ENCODE data around the gene SLC4A2.
"Not testable (repeated sequence)": the region's sequence is repeated elsewhere in the genome, so short reads cannot be mapped to it uniquely, and the experiment has no call there.

Gene SLC4A2

GRCh38 chr7:151017953-151018420, 41.4 kb upstream of the SLC4A2 start:
- TF ChIP-seq SUZ12 (IDR thresholded peaks at IDR 0.05; ENCODE audit: extremely low read depth, insufficient read depth, insufficient read length) (no peak), YY1 (IDR thresholded peaks at IDR 0.05; ENCODE audit: insufficient read depth, insufficient read length) (no peak), ZNF274 (IDR thresholded peaks at IDR 0.05; ENCODE audit: low read depth, low read length) (no peak)
- H3K4me1 ChIP-seq (ENCODE audit: insufficient read depth, insufficient read length), result peaks cover 28% of the 10 kb centered on the region
- peak overlapping the region; percentile 82 for H3K9ac ChIP-seq (ENCODE audit: insufficient read length, low read depth)
- peaks cover 12% of the 10 kb centered on the region for H3K36me3 ChIP-seq (ENCODE audit: insufficient read depth, insufficient read length, low read length)
- peak overlapping the region; percentile 44 for H3K4me3 ChIP-seq (ENCODE audit: insufficient read length, low read depth)
- peak; percentile 76 for DNase-seq (ENCODE audit: low read depth, low spot score)
- H3K27me3 ChIP-seq (ENCODE audit: insufficient read depth, insufficient read length), result peaks cover 3% of the 10 kb centered on the region
- no peaks in the 10 kb centered on the region for H3K9me3 ChIP-seq (ENCODE audit: insufficient read depth, low read length)

GRCh38 chr7:151018421-151019129, 40.8 kb upstream of the SLC4A2 start:
- no peak for DNase-seq (ENCODE audit: low read depth, low spot score)
- Histone ChIP-seq H3K4me3 (ENCODE audit: insufficient read length, low read depth) (peak overlapping the region; percentile 0), H3K9me3 (ENCODE audit: insufficient read depth, low read length) (no peaks in the 10 kb centered on the region), H3K36me3 (ENCODE audit: insufficient read depth, insufficient read length, low read length) (peaks cover 12% of the 10 kb centered on the region), H3K27me3 (ENCODE audit: insufficient read depth, insufficient read length) (peaks cover 3% of the 10 kb centered on the region), H3K9ac (ENCODE audit: insufficient read length, low read depth) (peak overlapping the region; percentile 32), H3K4me1 (ENCODE audit: insufficient read depth, insufficient read length) (peaks cover 31% of the 10 kb centered on the region)
- TF ChIP-seq ZNF274 (IDR thresholded peaks at IDR 0.05; ENCODE audit: low read depth, low read length), result no peak
- no peak for TF ChIP-seq SUZ12 (IDR thresholded peaks at IDR 0.05; ENCODE audit: extremely low read depth, insufficient read depth, insufficient read length)
- no peak for TF ChIP-seq YY1 (IDR thresholded peaks at IDR 0.05; ENCODE audit: insufficient read depth, insufficient read length)

GRCh38 chr7:151019130-151019447, 40.3 kb upstream of the SLC4A2 start:
- Histone ChIP-seq H3K36me3 (ENCODE audit: insufficient read depth, insufficient read length, low read length) (peaks cover 9% of the 10 kb centered on the region), H3K9me3 (ENCODE audit: insufficient read depth, low read length) (no peaks in the 10 kb centered on the region), H3K27me3 (ENCODE audit: insufficient read depth, insufficient read length) (peaks cover 3% of the 10 kb centered on the region), H3K9ac (ENCODE audit: insufficient read length, low read depth) (peak overlapping the region; percentile 42), H3K4me1 (ENCODE audit: insufficient read depth, insufficient read length) (peaks cover 32% of the 10 kb centered on the region), H3K4me3 (ENCODE audit: insufficient read length, low read depth) (no peak overlapping the region)
- TF ChIP-seq YY1 (IDR thresholded peaks at IDR 0.05; ENCODE audit: insufficient read depth, insufficient read length) (no peak), ZNF274 (IDR thresholded peaks at IDR 0.05; ENCODE audit: low read depth, low read length) (no peak), SUZ12 (IDR thresholded peaks at IDR 0.05; ENCODE audit: extremely low read depth, insufficient read depth, insufficient read length) (no peak)
- DNase-seq (ENCODE audit: low read depth, low spot score), result no peak

- peaks cover 2% of the 10 kb centered on the region for H3K36me3 ChIP-seq (ENCODE audit: insufficient read depth, insufficient read length, low read length)
- TF ChIP-seq SUZ12 (IDR thresholded peaks at IDR 0.05; ENCODE audit: extremely low read depth, insufficient read depth, insufficient read length) (no peak), ZNF274 (IDR thresholded peaks at IDR 0.05; ENCODE audit: low read depth, low read length) (no peak), YY1 (IDR thresholded peaks at IDR 0.05; ENCODE audit: insufficient read depth, insufficient read length) (no peak)
- H3K4me3 ChIP-seq (ENCODE audit: insufficient read length, low read depth), result no peak overlapping the region
- H3K4me1 ChIP-seq (ENCODE audit: insufficient read depth, insufficient read length), result peaks cover 34% of the 10 kb centered on the region
- H3K27me3 ChIP-seq (ENCODE audit: insufficient read depth, insufficient read length), result peaks cover 3% of the 10 kb centered on the region
- H3K9me3 ChIP-seq (ENCODE audit: insufficient read depth, low read length), result no peaks in the 10 kb centered on the region
- no peak for DNase-seq (ENCODE audit: low read depth, low spot score)
- H3K9ac ChIP-seq (ENCODE audit: insufficient read length, low read depth), result peak overlapping the region; percentile 29
These were observed 39.2 kb upstream of the SLC4A2 start for GRCh38 chr7:151020231-151020630.

GRCh38 chr7:151023232-151023631, 36.2 kb upstream of the SLC4A2 start:
- Histone ChIP-seq H3K9ac (ENCODE audit: insufficient read length, low read depth) (no peak overlapping the region), H3K4me3 (ENCODE audit: insufficient read length, low read depth) (no peak overlapping the region), H3K27me3 (ENCODE audit: insufficient read depth, insufficient read length) (no peaks in the 10 kb centered on the region), H3K9me3 (ENCODE audit: insufficient read depth, low read length) (no peaks in the 10 kb centered on the region), H3K4me1 (ENCODE audit: insufficient read depth, insufficient read length) (peaks cover 30% of the 10 kb centered on the region), H3K36me3 (ENCODE audit: insufficient read depth, insufficient read length, low read length) (no peaks in the 10 kb centered on the region)
- no peak for DNase-seq (ENCODE audit: low read depth, low spot score)
- TF ChIP-seq SUZ12 (IDR thresholded peaks at IDR 0.05; ENCODE audit: extremely low read depth, insufficient read depth, insufficient read length), result no peak
- TF ChIP-seq ZNF274 (IDR thresholded peaks at IDR 0.05; ENCODE audit: low read depth, low read length), result no peak
- no peak for TF ChIP-seq YY1 (IDR thresholded peaks at IDR 0.05; ENCODE audit: insufficient read depth, insufficient read length)

GRCh38 chr7:151024435-151025056, 34.8 kb upstream of the SLC4A2 start, which contains the start of gene ATG9B:
TSS of gene ATG9B (minus strand) at chr7:151024494. CDS start at chr7:151024423, 71 bp downstream.
- H3K9me3 ChIP-seq (ENCODE audit: insufficient read depth, low read length), result no peaks in the 10 kb centered on the region
- no peak within 1 kb of the TSS for H3K9ac ChIP-seq (ENCODE audit: insufficient read length, low read depth)
- H3K27me3 ChIP-seq (ENCODE audit: insufficient read depth, insufficient read length), result no peaks in the 10 kb centered on the region
- TF ChIP-seq YY1 (IDR thresholded peaks at IDR 0.05; ENCODE audit: insufficient read depth, insufficient read length), result no peak
- TF ChIP-seq SUZ12 (IDR thresholded peaks at IDR 0.05; ENCODE audit: extremely low read depth, insufficient read depth, insufficient read length), result no peak
- no peak within 1 kb of the TSS for H3K4me3 ChIP-seq (ENCODE audit: insufficient read length, low read depth)
- peaks cover 2% of the 10 kb centered on the region for H3K36me3 ChIP-seq (ENCODE audit: insufficient read depth, insufficient read length, low read length)
- H3K4me1 ChIP-seq (ENCODE audit: insufficient read depth, insufficient read length), result peaks cover 23% of the 10 kb centered on the region
- no peak for DNase-seq (ENCODE audit: low read depth, low spot score)

GRCh38 chr7:151025924-151026671, 33.3 kb upstream of the SLC4A2 start:
- Histone ChIP-seq H3K9me3 (ENCODE audit: insufficient read depth, low read length) (no peaks in the 10 kb centered on the region), H3K36me3 (ENCODE audit: insufficient read depth, insufficient read length, low read length) (peaks cover 6% of the 10 kb centered on the region), H3K9ac (ENCODE audit: insufficient read length, low read depth) (peak overlapping the region; percentile 23), H3K27me3 (ENCODE audit: insufficient read depth, insufficient read length) (no peaks in the 10 kb centered on the region), H3K4me3 (ENCODE audit: insufficient read length, low read depth) (no peak overlapping the region), H3K4me1 (ENCODE audit: insufficient read depth, insufficient read length) (peaks cover 16% of the 10 kb centered on the region)
- TF ChIP-seq SUZ12 (IDR thresholded peaks at IDR 0.05; ENCODE audit: extremely low read depth, insufficient read depth, insufficient read length) (no peak), YY1 (IDR thresholded peaks at IDR 0.05; ENCODE audit: insufficient read depth, insufficient read length) (no peak), ZNF274 (IDR thresholded peaks at IDR 0.05; ENCODE audit: low read depth, low read length) (no peak)
- DNase-seq (ENCODE audit: low read depth, low spot score), result no peak

- H3K27me3 ChIP-seq (ENCODE audit: insufficient read depth, insufficient read length); DNase-seq (ENCODE audit: low read depth, low spot score); H3K9me3 ChIP-seq (ENCODE audit: insufficient read depth, low read length): not testable (repeated sequence)
- Histone ChIP-seq H3K36me3 (ENCODE audit: insufficient read depth, insufficient read length, low read length) (peaks cover 16% of the 10 kb centered on the region), H3K4me3 (ENCODE audit: insufficient read length, low read depth) (peak overlapping the region; percentile 31), H3K9ac (ENCODE audit: insufficient read length, low read depth) (peak overlapping the region; percentile 36), H3K4me1 (ENCODE audit: insufficient read depth, insufficient read length) (peaks cover 15% of the 10 kb centered on the region)
These were observed 32.3 kb upstream of the SLC4A2 start for GRCh38 chr7:151026771-151027727.

GRCh38 chr7:151027728-151028130, 31.7 kb upstream of the SLC4A2 start:
- Histone ChIP-seq H3K9ac (ENCODE audit: insufficient read length, low read depth) (peak overlapping the region; percentile 36), H3K36me3 (ENCODE audit: insufficient read depth, insufficient read length, low read length) (peaks cover 19% of the 10 kb centered on the region), H3K4me3 (ENCODE audit: insufficient read length, low read depth) (peak overlapping the region; percentile 31), H3K4me1 (ENCODE audit: insufficient read depth, insufficient read length) (peaks cover 15% of the 10 kb centered on the region)
- not testable (repeated sequence) for H3K9me3 ChIP-seq (ENCODE audit: insufficient read depth, low read length); DNase-seq (ENCODE audit: low read depth, low spot score); H3K27me3 ChIP-seq (ENCODE audit: insufficient read depth, insufficient read length)

Data from NT2/D1 (cell line).